ENCODE measurements around the gene HOXA9. TPM values are rescaled to one million over a fixed set of nuclear protein-coding genes. Genes with fewer than 3 reads are reported as not detected.

HOXA9 gene
- total RNA-seq, 1 donor from 2014 or later: 1.2 TPM

DNA sequence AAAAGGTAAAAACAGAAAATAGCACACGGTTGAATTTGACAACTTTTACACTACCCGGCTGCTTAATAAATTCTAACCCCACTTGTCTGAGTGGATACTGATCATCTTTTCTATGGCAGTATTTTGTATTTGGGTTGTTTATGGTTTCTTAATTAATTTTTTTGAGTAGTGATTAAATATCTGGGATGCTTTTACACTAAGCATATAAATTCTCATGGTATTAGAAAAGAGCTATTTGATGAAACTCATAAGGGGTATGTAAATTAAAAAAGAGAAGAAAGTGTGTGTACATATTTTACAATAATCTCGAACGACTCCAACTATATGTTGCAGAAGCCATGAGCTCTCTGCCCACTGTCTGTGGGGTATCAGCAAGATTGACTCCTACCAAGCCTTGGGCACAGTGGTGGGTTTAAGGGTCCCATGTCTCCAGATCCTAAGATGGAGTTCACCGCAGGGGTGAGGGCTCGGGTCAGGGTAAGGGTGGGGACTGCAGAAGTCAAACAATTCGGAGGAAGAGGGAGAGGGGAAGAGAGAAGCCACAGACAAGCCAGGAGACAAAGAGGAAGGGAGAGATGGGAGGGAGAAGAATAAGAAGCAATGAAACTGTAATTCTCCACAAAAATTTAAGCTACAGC is 42.1 kb upstream of the HOXA9 start:
- TF ChIP-seq CTCF (IDR thresholded peaks at IDR 0.05): no peak
- DNase-seq (no peak), ATAC-seq (no peak)
- intact Hi-C loops (cut with DNase I): loop anchor here (10.0 kb wide), 2 partner anchors 367 to 707 kb away; no protein-coding TSS in a partner anchor
- H3K4me1 ChIP-seq: peaks cover 16% of the 10 kb centered on the region
- H3K9me3 ChIP-seq: no peaks in the 10 kb centered on the region
- H3K27ac ChIP-seq: no peak overlapping the region
- peaks cover 99% of the 10 kb centered on the region for H3K27me3 ChIP-seq
- no peaks in the 10 kb centered on the region for H3K36me3 ChIP-seq
- H3K4me3 ChIP-seq: no peak overlapping the region

DNA sequence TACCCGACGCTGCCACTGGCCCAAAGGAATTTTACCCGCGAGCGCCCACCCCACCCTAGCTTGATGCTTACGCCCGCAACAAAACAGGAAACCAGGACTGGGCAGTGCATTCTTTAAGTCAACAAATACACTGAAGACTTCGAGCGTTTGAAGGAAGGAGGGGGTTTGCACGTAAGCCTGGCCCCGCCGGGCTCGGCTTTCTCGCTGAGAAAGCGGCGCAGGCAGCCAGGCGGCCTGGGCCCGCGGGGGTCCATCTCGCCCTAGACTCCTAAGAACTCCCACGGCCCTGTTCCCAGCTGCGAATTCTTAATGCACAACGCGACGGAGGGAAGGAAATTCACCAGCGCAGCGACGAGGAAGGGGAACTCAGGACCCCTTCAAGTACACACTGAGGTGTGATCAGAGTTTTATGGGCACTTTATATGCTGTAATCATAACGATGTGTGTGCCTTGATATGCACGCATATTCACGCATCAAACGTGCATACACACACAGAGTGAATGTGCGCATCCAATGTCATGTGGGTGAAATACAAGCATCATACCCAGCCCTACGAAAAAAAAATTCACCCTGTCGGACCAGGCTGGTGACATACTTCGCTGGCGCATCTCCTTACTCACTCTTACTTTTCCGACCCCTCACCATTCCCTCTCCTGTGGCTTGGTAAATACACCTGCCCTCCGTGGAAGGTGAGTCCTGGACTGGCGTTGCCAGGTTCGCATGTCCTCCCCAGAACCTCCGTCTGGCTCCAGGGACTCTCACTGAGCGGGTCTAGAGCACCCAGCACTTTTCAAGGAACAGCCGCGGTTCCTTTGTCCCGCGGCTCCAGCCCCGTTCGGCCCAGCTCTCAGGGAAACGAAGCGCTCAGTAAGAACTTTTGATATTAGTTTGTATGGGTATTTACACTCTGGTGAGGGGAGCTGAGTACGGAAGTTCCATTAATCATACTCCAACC is 40.3 kb upstream of the HOXA9 start:
- Histone ChIP-seq H3K27ac (no peak overlapping the region), H3K27me3 (peaks cover 99% of the 10 kb centered on the region), H3K4me3 (no peak overlapping the region), H3K36me3 (no peaks in the 10 kb centered on the region), H3K4me1 (peaks cover 22% of the 10 kb centered on the region), H3K9me3 (no peaks in the 10 kb centered on the region)
- DNase-seq (peak; percentile 48), ATAC-seq (no peak)
- TF ChIP-seq CTCF (IDR thresholded peaks at IDR 0.05): no peak
- intact Hi-C loops (cut with DNase I): loop anchor here (10.0 kb wide), 2 partner anchors 369 to 709 kb away; no protein-coding TSS in a partner anchor

DNA sequence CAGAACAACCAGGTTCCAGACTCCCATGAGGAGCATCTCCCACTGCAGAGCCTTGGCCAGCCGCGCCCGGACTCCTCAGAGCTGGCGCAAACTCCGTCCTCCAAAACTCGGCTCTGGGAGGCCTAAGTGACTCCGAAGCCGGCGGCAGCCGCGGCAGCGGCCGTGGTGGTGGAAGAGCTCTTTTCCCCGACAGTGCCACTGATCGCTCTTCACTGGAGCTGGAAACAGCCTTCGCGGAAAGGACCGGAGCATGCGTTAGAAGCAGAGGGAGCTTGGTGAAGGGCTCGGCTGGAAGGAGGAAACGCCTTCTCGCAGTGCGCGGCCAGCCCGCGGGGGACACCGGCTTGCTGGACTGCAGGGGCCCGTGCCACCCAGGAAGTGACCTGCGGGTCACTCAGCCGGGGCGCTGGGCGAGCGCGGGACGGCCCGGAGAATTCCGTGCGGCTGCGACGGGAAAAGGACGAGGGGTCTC is 39.5 kb upstream of the HOXA9 start:
- H3K4me3 ChIP-seq: no peak overlapping the region
- H3K4me1 ChIP-seq: peaks cover 24% of the 10 kb centered on the region
- H3K27ac ChIP-seq: no peak overlapping the region
- ATAC-seq: peak; percentile 10
- peak; percentile 64 for DNase-seq
- intact Hi-C loops (cut with DNase I): loop anchor here (10.0 kb wide), 2 partner anchors 370 to 710 kb away; no protein-coding TSS in a partner anchor
- H3K36me3 ChIP-seq: no peaks in the 10 kb centered on the region
- H3K9me3 ChIP-seq: no peaks in the 10 kb centered on the region
- no peak for TF ChIP-seq CTCF (IDR thresholded peaks at IDR 0.05)
- peaks cover 99% of the 10 kb centered on the region for H3K27me3 ChIP-seq

- no peak for TF ChIP-seq CTCF (IDR thresholded peaks at IDR 0.05)
- no peak for DNase-seq
These were observed 38.7 kb upstream of the HOXA9 start for GRCh38 chr7:27203964-27204594.

DNA sequence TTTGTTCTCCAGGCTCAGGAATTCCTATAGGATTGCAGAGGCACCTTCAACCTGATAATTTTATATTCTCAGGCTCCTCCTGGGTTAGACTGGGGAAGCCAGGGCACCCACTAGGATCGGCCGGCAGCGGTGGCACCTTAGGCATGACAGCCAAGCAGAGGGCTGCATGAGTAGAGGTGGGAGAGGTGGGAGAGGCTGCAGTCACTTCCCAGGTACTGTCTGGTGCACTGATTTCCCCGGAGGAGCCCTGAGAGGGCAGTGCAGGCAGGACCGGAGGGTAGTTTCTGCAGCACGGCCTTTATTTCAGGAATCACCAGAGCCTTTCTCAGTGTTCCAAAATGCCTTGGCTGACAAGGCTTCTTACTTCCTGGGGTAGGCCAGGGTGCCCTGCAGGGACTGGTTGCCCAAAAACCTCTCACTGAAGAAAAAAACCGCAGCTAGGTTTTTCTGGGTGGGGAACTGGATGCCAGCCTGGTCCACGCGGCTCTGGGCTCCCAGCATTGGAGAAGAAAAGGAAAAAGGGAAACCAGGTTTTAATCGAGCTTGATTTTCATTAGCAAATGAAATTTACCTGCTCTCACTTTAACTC is 38.1 kb upstream of the HOXA9 start:
- H3K9me3 ChIP-seq: no peaks in the 10 kb centered on the region
- no peak for DNase-seq
- H3K4me3 ChIP-seq: no peak overlapping the region
- no peak for ATAC-seq
- intact Hi-C loops (cut with DNase I): loop anchor here (10.0 kb wide), 2 partner anchors 371 to 711 kb away; no protein-coding TSS in a partner anchor
- H3K4me1 ChIP-seq: peaks cover 24% of the 10 kb centered on the region
- TF ChIP-seq CTCF (IDR thresholded peaks at IDR 0.05): no peak
- H3K27ac ChIP-seq: no peak overlapping the region
- H3K36me3 ChIP-seq: no peaks in the 10 kb centered on the region
- peaks cover 95% of the 10 kb centered on the region for H3K27me3 ChIP-seq

More at GRCh38 chr7:27203964-27204594, 38.7 kb upstream of the HOXA9 start:
- Histone ChIP-seq H3K4me3 (no peak overlapping the region), H3K4me1 (peaks cover 24% of the 10 kb centered on the region), H3K27me3 (peaks cover 94% of the 10 kb centered on the region), H3K27ac (no peak overlapping the region), H3K36me3 (no peaks in the 10 kb centered on the region), H3K9me3 (no peaks in the 10 kb centered on the region)
- no peak for ATAC-seq
- intact Hi-C loops (cut with DNase I): loop anchor here (10.0 kb wide), 2 partner anchors 371 to 711 kb away; no protein-coding TSS in a partner anchor

All from upper lobe of right lung (tissue), 1 donor.